RWPE2 (cell line): ENCODE measurements around the gene TEX14.
"Not testable (repeated sequence)": the region's sequence is repeated elsewhere in the genome, so short reads cannot be mapped to it uniquely, and the experiment has no call there.

Experiments used
- ATAC-seq: fragments of 200-7000 bp; cut with Tn5 transposase; 3 replicates; pipeline ENCODE4 v1.9.1; 2021; ENCODE audit warnings: low read depth
- DNase-seq: peaks from one replicate; pipeline ENCODE4 v3.0.0-alpha.2; 2020; ENCODE audit warnings: low spot score
- H3K27ac ChIP-seq: fragments of 450-650 bp; 2 replicates; pipeline ENCODE4 v1.5.1; 2017; ENCODE audit warnings: mild to moderate bottlenecking; ENCODE audit not compliant: poor library complexity, severe bottlenecking
- H3K27me3 ChIP-seq: fragments of 250-450 bp; sonication (Bioruptor Pico); 2 replicates; pipeline ENCODE4 v1.5.1; 2021; ENCODE audit warnings: mild to moderate bottlenecking, moderate library complexity; ENCODE audit not compliant: insufficient read depth, poor library complexity, severe bottlenecking
- H3K36me3 ChIP-seq: fragments of 250-450 bp; sonication (Bioruptor Pico); 2 replicates; pipeline ENCODE4 v1.5.1; 2020; ENCODE audit warnings: low read depth, mild to moderate bottlenecking, moderate library complexity
- H3K4me1 ChIP-seq: fragments of 250-450 bp; sonication (Bioruptor Pico); 2 replicates; pipeline ENCODE4 v1.5.1; 2021; ENCODE audit warnings: mild to moderate bottlenecking, moderate library complexity; ENCODE audit not compliant: insufficient read depth, poor library complexity, severe bottlenecking
- H3K4me3 ChIP-seq: fragments of 250-450 bp; sonication (Bioruptor Pico); 2 replicates; pipeline ENCODE4 v1.5.1; 2021; ENCODE audit warnings: mild to moderate bottlenecking, moderate library complexity; ENCODE audit not compliant: severe bottlenecking
- H3K9me3 ChIP-seq: fragments of 250-450 bp; sonication (Bioruptor Pico); 2 replicates; pipeline ENCODE4 v1.5.1; 2021; ENCODE audit warnings: mild to moderate bottlenecking, moderate library complexity; ENCODE audit not compliant: severe bottlenecking
- TF ChIP-seq, protein P1 (sequence below): fragments of 450-650 bp; IDR thresholded peaks from one replicate; pipeline ENCODE4 v1.5.1; 2017; ENCODE audit warnings: mild to moderate bottlenecking, moderate library complexity; ENCODE audit not compliant: poor library complexity, severe bottlenecking

The TEX14 gene

DNA sequence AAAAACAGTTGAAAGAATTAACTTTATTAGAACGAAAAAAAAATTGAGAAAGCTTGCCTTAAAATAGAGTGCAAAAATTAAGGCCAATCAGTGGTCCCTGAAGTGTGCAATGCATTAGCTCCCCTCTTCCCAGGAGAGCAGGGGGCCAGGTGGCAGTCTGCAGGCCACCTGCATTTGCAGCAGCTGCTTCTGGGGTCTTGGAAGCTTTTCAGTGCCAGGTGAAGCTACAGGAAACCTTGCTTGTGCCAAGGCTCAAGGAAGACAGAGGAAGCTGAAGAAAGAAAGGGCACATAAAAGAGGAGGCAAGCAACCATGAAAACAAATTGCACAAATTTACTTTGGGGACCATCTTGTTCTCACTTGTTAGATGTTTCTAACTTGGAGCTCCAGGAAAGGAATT, 126.9 kb downstream of the TEX14 start:
- H3K4me3 ChIP-seq, result no peak overlapping the region

DNA sequence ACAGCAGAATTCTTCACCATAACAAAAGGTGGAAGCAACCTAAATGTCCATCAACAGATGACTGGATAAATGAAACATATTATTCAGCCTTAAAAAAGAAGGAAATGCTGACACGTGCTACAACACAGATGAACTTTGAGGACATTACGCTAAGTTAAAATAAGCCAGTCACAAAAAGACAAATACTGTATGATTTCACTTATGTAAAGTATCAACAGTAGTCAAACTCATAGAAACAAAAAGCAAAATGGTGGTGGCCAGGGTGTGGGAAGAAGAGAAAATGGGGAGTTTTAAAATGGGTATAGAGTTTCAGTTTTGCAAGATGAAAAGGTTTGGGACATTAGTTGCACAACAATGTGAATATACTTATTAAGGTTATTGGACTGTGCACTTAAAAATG, 127.6 kb downstream of the TEX14 start:
- Histone ChIP-seq H3K27ac (no peak overlapping the region), H3K9me3 (no peaks in the 10 kb centered on the region), H3K36me3 (no peaks in the 10 kb centered on the region), H3K4me1 (peaks cover 2% of the 10 kb centered on the region), H3K27me3 (no peaks in the 10 kb centered on the region), H3K4me3 (no peak overlapping the region)
- ATAC-seq (no peak), DNase-seq (no peak)
- TF ChIP-seq, protein P1, sequence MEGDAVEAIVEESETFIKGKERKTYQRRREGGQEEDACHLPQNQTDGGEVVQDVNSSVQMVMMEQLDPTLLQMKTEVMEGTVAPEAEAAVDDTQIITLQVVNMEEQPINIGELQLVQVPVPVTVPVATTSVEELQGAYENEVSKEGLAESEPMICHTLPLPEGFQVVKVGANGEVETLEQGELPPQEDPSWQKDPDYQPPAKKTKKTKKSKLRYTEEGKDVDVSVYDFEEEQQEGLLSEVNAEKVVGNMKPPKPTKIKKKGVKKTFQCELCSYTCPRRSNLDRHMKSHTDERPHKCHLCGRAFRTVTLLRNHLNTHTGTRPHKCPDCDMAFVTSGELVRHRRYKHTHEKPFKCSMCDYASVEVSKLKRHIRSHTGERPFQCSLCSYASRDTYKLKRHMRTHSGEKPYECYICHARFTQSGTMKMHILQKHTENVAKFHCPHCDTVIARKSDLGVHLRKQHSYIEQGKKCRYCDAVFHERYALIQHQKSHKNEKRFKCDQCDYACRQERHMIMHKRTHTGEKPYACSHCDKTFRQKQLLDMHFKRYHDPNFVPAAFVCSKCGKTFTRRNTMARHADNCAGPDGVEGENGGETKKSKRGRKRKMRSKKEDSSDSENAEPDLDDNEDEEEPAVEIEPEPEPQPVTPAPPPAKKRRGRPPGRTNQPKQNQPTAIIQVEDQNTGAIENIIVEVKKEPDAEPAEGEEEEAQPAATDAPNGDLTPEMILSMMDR, result no peak

More for the DNA sequence above, 126.9 kb downstream of the TEX14 start:
- Histone ChIP-seq H3K9me3 (peaks cover 2% of the 10 kb centered on the region), H3K27ac (no peak overlapping the region), H3K4me1 (peaks cover 2% of the 10 kb centered on the region), H3K36me3 (no peaks in the 10 kb centered on the region), H3K27me3 (no peaks in the 10 kb centered on the region)
- no peak for DNase-seq
- no peak for ATAC-seq
- TF ChIP-seq, protein P1, result no peak

GRCh38 chr17:58560511-58560910, 131.3 kb downstream of the TEX14 start:
- ATAC-seq, result no peak
- no peaks in the 10 kb centered on the region for H3K27me3 ChIP-seq
- no peaks in the 10 kb centered on the region for H3K4me1 ChIP-seq

GRCh38 chr17:58557981-58558380, 133.9 kb downstream of the TEX14 start:
- no peaks in the 10 kb centered on the region for H3K27me3 ChIP-seq
- no peak for ATAC-seq
- no peaks in the 10 kb centered on the region for H3K9me3 ChIP-seq
- no peak overlapping the region for H3K27ac ChIP-seq
- no peaks in the 10 kb centered on the region for H3K4me1 ChIP-seq
- DNase-seq, result no peak
- H3K4me3 ChIP-seq, result no peak overlapping the region
- no peaks in the 10 kb centered on the region for H3K36me3 ChIP-seq
- TF ChIP-seq, protein P1, result no peak

More at GRCh38 chr17:58560511-58560910, 131.3 kb downstream of the TEX14 start:
- TF ChIP-seq, protein P1, result no peak
- Histone ChIP-seq H3K27ac (no peak overlapping the region), H3K36me3 (no peaks in the 10 kb centered on the region), H3K4me3 (no peak overlapping the region), H3K9me3 (no peaks in the 10 kb centered on the region)
- DNase-seq, result no peak

DNA sequence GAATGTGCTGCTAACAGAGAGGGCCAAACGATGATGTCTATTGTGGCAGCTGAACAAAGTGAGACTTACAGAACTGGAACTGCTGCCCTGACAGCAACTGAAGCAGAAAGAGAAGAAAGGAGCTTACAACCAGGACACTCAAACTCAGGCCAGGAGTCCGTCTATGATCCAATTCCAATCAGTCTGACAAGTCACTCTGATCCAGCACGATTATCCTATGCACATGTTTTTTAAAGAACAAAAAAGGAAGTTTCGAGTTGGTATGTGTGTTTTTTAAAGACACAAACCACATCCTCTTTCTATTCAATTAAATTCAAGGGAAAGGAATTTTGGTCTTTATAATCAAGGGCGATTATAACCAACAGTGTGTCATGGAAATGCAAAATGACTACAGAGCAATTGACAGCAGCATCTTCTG, 135.0 kb downstream of the TEX14 start:
- Histone ChIP-seq H3K4me3 (no peak overlapping the region), H3K36me3 (no peaks in the 10 kb centered on the region), H3K4me1 (no peaks in the 10 kb centered on the region), H3K9me3 (no peaks in the 10 kb centered on the region), H3K27me3 (no peaks in the 10 kb centered on the region), H3K27ac (no peak overlapping the region)
- DNase-seq (no peak), ATAC-seq (no peak)
- TF ChIP-seq, protein P1, result no peak

- H3K4me1 ChIP-seq, result not testable (repeated sequence)
Measured at GRCh38 chr17:58555109-58555508, 136.7 kb downstream of the TEX14 start.

More at GRCh38 chr17:58555109-58555508, 136.7 kb downstream of the TEX14 start:
- not testable (repeated sequence) for H3K36me3 ChIP-seq, H3K4me3 ChIP-seq, DNase-seq, H3K9me3 ChIP-seq, H3K27me3 ChIP-seq, H3K27ac ChIP-seq, ATAC-seq
